ENCODE measurements around the gene PSMA2. TPM values are rescaled to one million over a fixed set of nuclear protein-coding genes. Genes with fewer than 3 reads are reported as not detected.

The PSMA2 gene
- total RNA-seq, 6 experiments from 2014 or later = 40.9 to 79.5 (median 67.5) TPM

DNA sequence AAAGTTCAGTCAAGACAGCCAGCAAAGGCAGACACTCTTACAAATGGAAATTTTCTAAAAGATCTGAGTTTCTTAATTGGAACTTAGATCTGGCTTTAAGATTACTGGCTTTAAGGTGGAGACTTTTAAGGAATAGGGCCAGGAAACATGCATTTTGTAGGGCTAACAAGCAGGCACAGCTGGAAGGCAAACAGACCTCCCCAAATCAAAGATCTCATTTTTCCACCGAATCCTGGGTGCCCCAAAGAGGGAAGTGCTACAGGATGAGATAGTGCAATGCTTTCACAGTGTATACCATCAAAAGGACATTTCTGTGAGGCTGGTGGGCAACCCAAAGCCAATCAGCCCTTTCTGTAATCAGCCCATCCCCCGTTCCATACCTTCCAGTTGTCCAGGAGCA lies 27.6 kb upstream of the PSMA2 start:
- no peaks in the 10 kb centered on the region for H3K9me3 ChIP-seq
- WGBS (ENCODE audit: insufficient coverage, low coverage, low lambda C conversion rate, missing lambda C conversion rate) = 50% methylated on average over 1 of the region's 2 CpGs
- H3K27me3 ChIP-seq = no peaks in the 10 kb centered on the region
- no peak overlapping the region for H3K4me3 ChIP-seq
- ATAC-seq (no peak), DNase-seq (no peak)
- H3K27ac ChIP-seq = no peak overlapping the region
- no peaks in the 10 kb centered on the region for H3K4me1 ChIP-seq
- intact Hi-C loops (cut with DNase I) = no loop called here
- TF ChIP-seq, protein P1, sequence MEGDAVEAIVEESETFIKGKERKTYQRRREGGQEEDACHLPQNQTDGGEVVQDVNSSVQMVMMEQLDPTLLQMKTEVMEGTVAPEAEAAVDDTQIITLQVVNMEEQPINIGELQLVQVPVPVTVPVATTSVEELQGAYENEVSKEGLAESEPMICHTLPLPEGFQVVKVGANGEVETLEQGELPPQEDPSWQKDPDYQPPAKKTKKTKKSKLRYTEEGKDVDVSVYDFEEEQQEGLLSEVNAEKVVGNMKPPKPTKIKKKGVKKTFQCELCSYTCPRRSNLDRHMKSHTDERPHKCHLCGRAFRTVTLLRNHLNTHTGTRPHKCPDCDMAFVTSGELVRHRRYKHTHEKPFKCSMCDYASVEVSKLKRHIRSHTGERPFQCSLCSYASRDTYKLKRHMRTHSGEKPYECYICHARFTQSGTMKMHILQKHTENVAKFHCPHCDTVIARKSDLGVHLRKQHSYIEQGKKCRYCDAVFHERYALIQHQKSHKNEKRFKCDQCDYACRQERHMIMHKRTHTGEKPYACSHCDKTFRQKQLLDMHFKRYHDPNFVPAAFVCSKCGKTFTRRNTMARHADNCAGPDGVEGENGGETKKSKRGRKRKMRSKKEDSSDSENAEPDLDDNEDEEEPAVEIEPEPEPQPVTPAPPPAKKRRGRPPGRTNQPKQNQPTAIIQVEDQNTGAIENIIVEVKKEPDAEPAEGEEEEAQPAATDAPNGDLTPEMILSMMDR (IDR thresholded peaks at IDR 0.05) = no peak
- no peak for TF ChIP-seq POLR2A (IDR thresholded peaks at IDR 0.05)
- H3K36me3 ChIP-seq = no peaks in the 10 kb centered on the region

DNA sequence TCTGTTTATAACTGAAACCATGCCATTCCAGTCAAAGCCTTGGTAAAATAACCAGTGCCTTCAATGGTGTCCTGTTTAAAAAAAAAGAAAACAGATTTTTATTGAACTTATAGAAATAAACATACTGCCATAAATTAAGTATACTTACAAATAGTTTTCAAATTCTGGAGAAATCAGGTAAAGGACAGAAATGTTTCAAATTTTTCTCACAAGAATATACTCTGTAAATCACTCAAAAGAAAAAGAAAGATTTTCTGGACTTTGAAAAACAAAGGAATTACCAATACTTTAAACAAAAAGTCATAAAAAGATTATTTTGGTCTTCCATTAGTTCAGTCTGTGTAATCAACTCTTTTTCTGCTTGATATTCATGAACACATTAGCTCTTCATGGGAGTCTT lies 24.1 kb upstream of the PSMA2 start:
- Histone ChIP-seq H3K9me3 (no peaks in the 10 kb centered on the region), H3K27ac (no peak overlapping the region), H3K27me3 (no peaks in the 10 kb centered on the region), H3K4me1 (no peaks in the 10 kb centered on the region), H3K36me3 (no peaks in the 10 kb centered on the region), H3K4me3 (no peak overlapping the region)
- intact Hi-C loops (cut with DNase I) = no loop called here
- ATAC-seq (no peak), DNase-seq (no peak)
- TF ChIP-seq POLR2A (IDR thresholded peaks at IDR 0.05) = no peak
- TF ChIP-seq, protein P1 (IDR thresholded peaks at IDR 0.05) = no peak

DNA sequence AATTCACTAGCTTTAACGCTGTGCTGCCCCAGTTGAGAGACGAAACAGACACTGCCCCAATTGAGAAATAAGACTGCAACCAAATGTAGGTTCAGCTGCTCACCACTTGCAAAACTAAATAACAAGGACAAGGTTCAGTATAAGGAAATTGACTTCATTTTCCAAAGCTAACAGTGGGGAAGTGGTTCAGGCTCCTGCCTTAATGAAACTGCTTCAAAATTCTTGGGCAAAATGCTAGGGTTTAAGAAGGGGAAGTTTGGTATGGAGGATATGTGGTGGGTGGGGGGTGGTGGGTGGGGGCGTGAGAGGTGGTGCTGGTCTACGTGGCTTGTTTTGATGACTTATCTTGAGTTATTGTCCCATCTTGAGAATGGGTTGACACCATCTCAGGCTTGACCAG lies 22.0 kb upstream of the PSMA2 start:
- intact Hi-C loops (cut with DNase I) = no loop called here
- Histone ChIP-seq H3K4me1 (no peaks in the 10 kb centered on the region), H3K27me3 (no peaks in the 10 kb centered on the region), H3K9me3 (no peaks in the 10 kb centered on the region), H3K36me3 (no peaks in the 10 kb centered on the region), H3K27ac (no peak overlapping the region), H3K4me3 (no peak overlapping the region)
- 62% methylated on average over 4 of the region's 4 CpGs for WGBS (ENCODE audit: insufficient coverage, low coverage, low lambda C conversion rate, missing lambda C conversion rate)
- no peak for ATAC-seq
- DNase-seq = no peak
- TF ChIP-seq POLR2A (IDR thresholded peaks at IDR 0.05) = no peak
- TF ChIP-seq, protein P1 (IDR thresholded peaks at IDR 0.05) = no peak

DNA sequence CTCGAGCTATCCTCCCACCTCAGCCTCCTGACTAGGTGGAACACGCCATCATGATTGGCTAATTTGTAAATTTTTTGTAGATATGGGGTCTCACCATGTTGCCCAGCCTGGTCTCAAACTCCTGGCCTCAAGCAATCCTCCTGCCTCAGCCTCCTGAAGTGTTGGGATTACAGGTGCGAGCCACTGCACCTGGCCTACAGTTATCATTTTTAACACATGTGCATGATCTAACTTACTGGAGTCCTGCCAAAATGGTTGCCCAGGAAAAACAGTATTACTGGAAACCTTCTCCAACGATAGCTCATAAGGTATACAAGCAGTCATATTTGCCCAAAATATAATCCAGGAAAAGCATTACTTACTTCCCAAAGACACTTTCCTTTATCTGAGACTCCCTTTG lies 20.4 kb upstream of the PSMA2 start:
- intact Hi-C loops (cut with DNase I) = no loop called here
- Histone ChIP-seq H3K4me1 (no peaks in the 10 kb centered on the region), H3K27me3 (no peaks in the 10 kb centered on the region), H3K36me3 (no peaks in the 10 kb centered on the region), H3K27ac (no peak overlapping the region), H3K4me3 (no peak overlapping the region), H3K9me3 (no peaks in the 10 kb centered on the region)
- ATAC-seq (no peak), DNase-seq (no peak)
- WGBS (ENCODE audit: insufficient coverage, low coverage, low lambda C conversion rate, missing lambda C conversion rate) = 74% methylated on average over 4 of the region's 4 CpGs
- TF ChIP-seq, protein P1 (IDR thresholded peaks at IDR 0.05) = no peak
- TF ChIP-seq POLR2A (IDR thresholded peaks at IDR 0.05) = no peak

DNA sequence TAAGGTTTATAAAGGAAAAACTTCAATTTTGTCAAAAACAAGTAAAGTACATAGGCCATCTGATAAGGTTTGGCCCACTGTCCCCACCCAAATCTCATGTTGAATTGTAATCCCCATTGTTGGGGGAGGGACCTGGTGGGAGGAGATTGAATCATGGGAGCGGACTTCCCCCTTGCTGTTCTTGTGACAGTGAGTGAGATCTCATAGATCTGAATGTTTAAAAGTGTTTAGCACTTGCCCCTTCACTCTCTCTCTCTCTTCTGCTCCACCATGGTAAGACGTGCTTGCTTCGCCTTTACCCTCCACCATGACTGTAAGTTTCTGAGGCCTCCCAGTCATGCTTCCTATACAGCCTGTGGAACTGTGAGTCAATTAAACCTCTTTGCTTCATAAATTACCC lies 18.4 kb upstream of the PSMA2 start:
- no peaks in the 10 kb centered on the region for H3K36me3 ChIP-seq
- H3K27me3 ChIP-seq = no peaks in the 10 kb centered on the region
- ATAC-seq = no peak
- no peaks in the 10 kb centered on the region for H3K4me1 ChIP-seq
- TF ChIP-seq, protein P1 (IDR thresholded peaks at IDR 0.05) = no peak
- TF ChIP-seq POLR2A (IDR thresholded peaks at IDR 0.05) = no peak
- H3K4me3 ChIP-seq = no peak overlapping the region
- no peaks in the 10 kb centered on the region for H3K9me3 ChIP-seq
- no peak for DNase-seq
- 67% methylated on average over 3 of the region's 3 CpGs for WGBS (ENCODE audit: insufficient coverage, low coverage, low lambda C conversion rate, missing lambda C conversion rate)
- intact Hi-C loops (cut with DNase I) = no loop called here
- H3K27ac ChIP-seq = no peak overlapping the region

All from right lobe of liver (tissue), 6 donors.